Upper lobe of left lung (tissue), 4 donors: ENCODE data around the gene PLEKHG4.

Source experiments
- EP300 ChIP-seq, 4 donors: sonication (generic); formaldehyde crosslinking; IDR thresholded peaks; one replicate each; pipeline ENCODE4 v1.5.1; 2017; ENCODE audit warnings: antibody characterized with exemption in 4 of 4, control low read depth in 2 of 4
- POLR2A ChIP-seq, 4 donors: fragments of 450-650 bp; IDR thresholded peaks; one replicate each; pipeline ENCODE4 v1.5.1; 2016 to 2017; ENCODE audit warnings: antibody characterized with exemption in 4 of 4, mild to moderate bottlenecking in 2 of 4

GRCh38 chr16:67294938-67295361, 15.6 kb downstream of the PLEKHG4 start:
- TF ChIP-seq EP300 (IDR thresholded peaks at IDR 0.05) (no peak), POLR2A (IDR thresholded peaks at IDR 0.05) (no peak)
